Smooth muscle cell (in vitro differentiated cells): ENCODE data around the gene GPR65. TPM values are rescaled to one million over a fixed set of nuclear protein-coding genes. Genes with fewer than 3 reads are reported as not detected.

Experiments used
- DNase-seq: peaks from one replicate; lab custom pipeline; 2025; ENCODE audit not compliant: unreplicated experiment; lab: John Stamatoyannopoulos, UW
- H2AFZ ChIP-seq: fragments of 200-600 bp; sonication (generic); 2 replicates; pipeline ENCODE4 v1.6.0; 2016; ENCODE audit warnings: antibody characterized with exemption, low read depth, mild to moderate bottlenecking
- H3F3A ChIP-seq: fragments of 200-600 bp; sonication (generic); 2 replicates; pipeline ENCODE4 v1.6.0; 2017; ENCODE audit warnings: antibody characterized with exemption, low read depth
- H3K27ac ChIP-seq: fragments of 200-600 bp; sonication (generic); 2 replicates; pipeline ENCODE4 v1.5.1; 2016; ENCODE audit warnings: low read depth, mild to moderate bottlenecking
- H3K27me3 ChIP-seq: fragments of 200-600 bp; sonication (generic); 2 replicates; pipeline ENCODE4 v1.6.1; 2016; ENCODE audit warnings: low read depth, mild to moderate bottlenecking
- H3K36me3 ChIP-seq: fragments of 200-600 bp; sonication (generic); 2 replicates; pipeline ENCODE4 v1.5.1; 2016; ENCODE audit warnings: low read depth
- H3K4me1 ChIP-seq: fragments of 200-600 bp; sonication (generic); 2 replicates; pipeline ENCODE4 v1.5.1; 2016; ENCODE audit warnings: low read depth
- H3K4me2 ChIP-seq: fragments of 200-600 bp; sonication (generic); 2 replicates; pipeline ENCODE4 v1.6.0; 2016; ENCODE audit warnings: mild to moderate bottlenecking
- H3K4me3 ChIP-seq: fragments of 200-600 bp; sonication (generic); 2 replicates; pipeline ENCODE4 v1.5.1; 2016; ENCODE audit warnings: mild to moderate bottlenecking
- H3K79me2 ChIP-seq: fragments of 200-600 bp; sonication (generic); 2 replicates; pipeline ENCODE4 v1.6.0; 2016; ENCODE audit warnings: low read depth, mild to moderate bottlenecking
- H3K9ac ChIP-seq: fragments of 200-600 bp; sonication (generic); 2 replicates; pipeline ENCODE4 v1.6.0; 2016; ENCODE audit warnings: low read depth
- H3K9me3 ChIP-seq: fragments of 200-600 bp; sonication (generic); replicated peaks from 2 replicates; pipeline ENCODE4 v1.5.1; 2016; ENCODE audit warnings: low read depth
- H4K20me1 ChIP-seq: fragments of 200-600 bp; sonication (generic); 2 replicates; pipeline ENCODE4 v1.6.0; 2016; ENCODE audit warnings: low read depth
- CTCF ChIP-seq: fragments of 200-600 bp; sonication (generic); IDR thresholded peaks from 2 replicates; pipeline ENCODE4 v1.5.1; 2017; ENCODE audit warnings: borderline replicate concordance, mild to moderate bottlenecking, antibody characterized with exemption; ENCODE audit not compliant: insufficient read depth, poor library complexity, severe bottlenecking
- WGBS: methylation state at CpG from one replicate; pipeline ENCODE4 v1.1.7; 2016; ENCODE audit warnings: low lambda C conversion rate; 5-methylcytosine and 5-hydroxymethylcytosine counted together
- polyA plus RNA-seq: library from polyadenylated mRNA; unstranded; fragments of >200 nt; fragmentation: Nextera tagmentation; extraction: Ambion mirVana; gene quantifications from 2 replicates; pipeline ENCODE4 v1.2.1, GENCODE V29; 2016
- total RNA-seq: library from RNA; depleted of rRNA; stranded (reverse); fragments of >200 nt; gene quantifications from 2 replicates; pipeline ENCODE4 v1.2.3, GENCODE V29; 2014

GPR65 gene
- total and polyA plus RNA-seq, 2 experiments from 2014 or later: 0.09 TPM; not detected in 1

GRCh38 chr14:87996291-87996592, 8.7 kb upstream of the GPR65 start:
- H2AFZ ChIP-seq: peak overlapping the region; percentile 9
- H3K27ac ChIP-seq: peak overlapping the region; percentile 87

GRCh38 chr14:87998482-87998881, 6.5 kb upstream of the GPR65 start:
- no peak for TF ChIP-seq CTCF
- no peaks in the 10 kb centered on the region for H3K79me2 ChIP-seq
- no peak overlapping the region for H3K9ac ChIP-seq
- H3K27me3 ChIP-seq: no peaks in the 10 kb centered on the region
- H3K9me3 ChIP-seq: no peaks in the 10 kb centered on the region
- no peak overlapping the region for H3K4me3 ChIP-seq
- peaks cover 16% of the 10 kb centered on the region for H3F3A ChIP-seq
- no peaks in the 10 kb centered on the region for H4K20me1 ChIP-seq
- no peak for DNase-seq
- H3K4me2 ChIP-seq: no peak overlapping the region
- no peak overlapping the region for H2AFZ ChIP-seq
- H3K27ac ChIP-seq: no peak overlapping the region
- no peaks in the 10 kb centered on the region for H3K36me3 ChIP-seq
- peaks cover 13% of the 10 kb centered on the region for H3K4me1 ChIP-seq

More at GRCh38 chr14:87996291-87996592, 8.7 kb upstream of the GPR65 start:
- H3K4me3 ChIP-seq: no peak overlapping the region
- peaks cover 17% of the 10 kb centered on the region for H3F3A ChIP-seq
- DNase-seq: no peak
- no peak for TF ChIP-seq CTCF
- no peaks in the 10 kb centered on the region for H3K36me3 ChIP-seq
- no peaks in the 10 kb centered on the region for H4K20me1 ChIP-seq
- no peaks in the 10 kb centered on the region for H3K79me2 ChIP-seq
- no peaks in the 10 kb centered on the region for H3K27me3 ChIP-seq
- no peaks in the 10 kb centered on the region for H3K9me3 ChIP-seq
- 3% methylated on average over 1 of the region's 1 CpG for WGBS
- peak overlapping the region; percentile 89 for H3K4me2 ChIP-seq
- H3K9ac ChIP-seq: peak overlapping the region; percentile 67
- H3K4me1 ChIP-seq: peaks cover 22% of the 10 kb centered on the region

GRCh38 chr14:87999277-87999676, 5.7 kb upstream of the GPR65 start:
- Histone ChIP-seq H3K79me2 (no peaks in the 10 kb centered on the region), H3K4me1 (peaks cover 12% of the 10 kb centered on the region), H3K36me3 (no peaks in the 10 kb centered on the region), H2AFZ (no peak overlapping the region), H3K27ac (no peak overlapping the region), H3F3A (peaks cover 8% of the 10 kb centered on the region), H3K27me3 (no peaks in the 10 kb centered on the region), H3K4me2 (no peak overlapping the region), H3K9me3 (no peaks in the 10 kb centered on the region), H3K4me3 (no peak overlapping the region), H4K20me1 (no peaks in the 10 kb centered on the region), H3K9ac (no peak overlapping the region)
- TF ChIP-seq CTCF: no peak
- DNase-seq: no peak
- WGBS: 96% methylated on average over 2 of the region's 2 CpGs

GRCh38 chr14:88002421-88003075, 2.4 kb upstream of the GPR65 start:
- 87% methylated on average over 4 of the region's 4 CpGs for WGBS
- no peak overlapping the region for H3K4me2 ChIP-seq
- H3K4me1 ChIP-seq: no peaks in the 10 kb centered on the region
- no peaks in the 10 kb centered on the region for H3F3A ChIP-seq
- H3K27me3 ChIP-seq: no peaks in the 10 kb centered on the region
- no peak overlapping the region for H2AFZ ChIP-seq
- no peak overlapping the region for H3K27ac ChIP-seq
- H3K9ac ChIP-seq: no peak overlapping the region
- H3K36me3 ChIP-seq: no peaks in the 10 kb centered on the region
- H3K79me2 ChIP-seq: no peaks in the 10 kb centered on the region
- H4K20me1 ChIP-seq: no peaks in the 10 kb centered on the region
- no peak for DNase-seq
- no peaks in the 10 kb centered on the region for H3K9me3 ChIP-seq
- H3K4me3 ChIP-seq: no peak overlapping the region
- TF ChIP-seq CTCF: no peak
